ENCODE data around the gene LRP8.

DNA sequence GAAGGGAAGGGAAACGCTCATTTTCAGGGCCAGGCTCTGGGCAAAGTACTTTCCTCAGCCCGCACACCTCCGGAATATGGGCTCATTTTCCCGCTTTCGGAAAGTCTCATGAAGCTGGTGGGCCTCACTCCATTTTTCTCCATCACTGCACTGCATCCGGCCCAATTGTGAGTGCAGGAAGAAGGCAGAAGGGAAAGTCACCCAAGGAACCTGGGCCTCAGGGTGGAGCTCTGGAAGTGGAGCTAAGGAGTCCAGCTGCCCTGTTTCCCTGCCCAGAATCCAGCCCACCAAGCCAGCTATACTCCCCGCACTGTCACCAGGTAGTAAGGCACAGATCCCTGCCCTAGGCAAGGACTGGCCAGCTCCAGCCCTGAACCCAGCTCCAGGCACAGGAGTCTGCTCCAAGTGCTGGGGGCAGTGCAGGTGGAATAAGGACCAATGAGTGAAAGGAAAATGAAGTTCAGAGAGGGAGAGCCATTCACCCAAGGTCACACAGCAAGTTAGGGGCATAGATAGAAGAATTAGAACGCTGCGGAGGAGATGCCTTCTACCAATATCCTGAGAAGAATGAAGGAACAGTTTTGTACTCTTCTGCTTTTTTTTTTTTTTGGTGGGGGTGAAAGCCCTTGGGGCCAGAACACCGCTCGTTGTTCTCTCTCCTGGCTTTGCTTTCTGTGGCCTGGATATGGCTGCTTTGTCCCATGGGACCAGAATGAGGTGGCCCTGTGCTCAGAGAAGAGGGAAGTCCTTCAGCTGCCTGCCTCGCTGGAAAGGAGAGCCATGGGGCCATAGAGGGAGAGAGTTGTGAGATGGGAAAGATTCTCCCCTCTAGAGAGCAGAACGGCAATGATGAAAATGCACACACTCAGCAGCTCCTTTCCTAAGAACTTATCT, 10.0 kb downstream of the LRP8 start:
- TF ChIP-seq, protein P1, sequence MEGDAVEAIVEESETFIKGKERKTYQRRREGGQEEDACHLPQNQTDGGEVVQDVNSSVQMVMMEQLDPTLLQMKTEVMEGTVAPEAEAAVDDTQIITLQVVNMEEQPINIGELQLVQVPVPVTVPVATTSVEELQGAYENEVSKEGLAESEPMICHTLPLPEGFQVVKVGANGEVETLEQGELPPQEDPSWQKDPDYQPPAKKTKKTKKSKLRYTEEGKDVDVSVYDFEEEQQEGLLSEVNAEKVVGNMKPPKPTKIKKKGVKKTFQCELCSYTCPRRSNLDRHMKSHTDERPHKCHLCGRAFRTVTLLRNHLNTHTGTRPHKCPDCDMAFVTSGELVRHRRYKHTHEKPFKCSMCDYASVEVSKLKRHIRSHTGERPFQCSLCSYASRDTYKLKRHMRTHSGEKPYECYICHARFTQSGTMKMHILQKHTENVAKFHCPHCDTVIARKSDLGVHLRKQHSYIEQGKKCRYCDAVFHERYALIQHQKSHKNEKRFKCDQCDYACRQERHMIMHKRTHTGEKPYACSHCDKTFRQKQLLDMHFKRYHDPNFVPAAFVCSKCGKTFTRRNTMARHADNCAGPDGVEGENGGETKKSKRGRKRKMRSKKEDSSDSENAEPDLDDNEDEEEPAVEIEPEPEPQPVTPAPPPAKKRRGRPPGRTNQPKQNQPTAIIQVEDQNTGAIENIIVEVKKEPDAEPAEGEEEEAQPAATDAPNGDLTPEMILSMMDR (IDR thresholded peaks at IDR 0.05): no peak
- TF ChIP-seq POLR2A (IDR thresholded peaks at IDR 0.05): no peak
- TF ChIP-seq POLR2AphosphoS5 (IDR thresholded peaks at IDR 0.05): no peak
